ENCODE results near the gene LAMA1. TPM values are rescaled to one million over a fixed set of nuclear protein-coding genes. Genes with fewer than 3 reads are reported as not detected.

The LAMA1 gene
- total RNA-seq, 1 experiment from 2014 or later, result 1.4 TPM

DNA sequence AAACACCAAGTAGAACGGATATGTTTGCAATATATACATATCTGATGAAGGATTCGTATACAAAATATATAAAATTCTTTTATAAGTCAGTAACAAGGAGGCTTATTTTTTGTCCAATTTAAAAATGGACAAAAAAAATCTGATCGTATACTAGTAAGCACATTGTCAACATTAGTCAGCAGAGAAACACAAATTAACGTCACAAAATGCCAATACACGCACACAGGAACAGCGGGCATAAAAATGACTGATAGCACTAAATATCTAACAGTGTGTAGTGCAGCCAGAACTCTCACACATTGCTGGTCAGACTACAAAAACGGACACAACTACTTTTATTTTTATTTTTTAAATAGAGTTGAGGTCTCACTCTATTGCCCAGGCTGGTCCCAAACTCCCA lies 69.5 kb downstream of the LAMA1 start:
- no peak for DNase-seq (ENCODE audit: low read depth)

- DNase-seq (ENCODE audit: low read depth), result no peak
Measured at GRCh38 chr18:7047336-7047735, 70.3 kb downstream of the LAMA1 start.

DNA sequence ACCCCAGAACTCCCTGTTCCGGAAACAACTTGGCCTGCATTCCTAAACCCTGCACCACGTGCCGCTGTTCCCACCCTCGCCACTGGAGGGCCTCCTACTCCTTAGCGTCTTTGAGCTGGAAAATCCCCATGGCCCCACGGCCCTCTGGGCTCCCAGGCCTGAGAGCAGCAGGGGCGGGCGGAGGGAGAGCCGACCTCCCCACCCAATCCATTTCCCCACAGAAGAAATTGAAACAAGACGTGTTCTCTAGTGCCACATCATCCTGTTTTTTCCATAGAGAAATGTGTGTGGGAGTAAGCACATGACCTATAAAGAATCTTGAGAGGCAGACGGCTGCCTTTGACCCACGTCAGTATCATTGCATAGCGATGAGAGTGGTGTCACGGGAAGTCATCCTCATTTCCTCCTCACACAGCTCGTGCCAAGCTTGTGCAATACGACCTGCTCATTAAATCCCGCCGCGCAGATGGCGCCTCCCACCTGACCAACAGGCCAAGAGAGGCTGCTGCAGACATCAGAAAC lies 79.2 kb downstream of the LAMA1 start:
- peak; percentile 82 for DNase-seq (ENCODE audit: low read depth)

GRCh38 chr18:7037470-7037869 lies 80.1 kb downstream of the LAMA1 start:
- DNase-seq (ENCODE audit: low read depth), result no peak

DNA sequence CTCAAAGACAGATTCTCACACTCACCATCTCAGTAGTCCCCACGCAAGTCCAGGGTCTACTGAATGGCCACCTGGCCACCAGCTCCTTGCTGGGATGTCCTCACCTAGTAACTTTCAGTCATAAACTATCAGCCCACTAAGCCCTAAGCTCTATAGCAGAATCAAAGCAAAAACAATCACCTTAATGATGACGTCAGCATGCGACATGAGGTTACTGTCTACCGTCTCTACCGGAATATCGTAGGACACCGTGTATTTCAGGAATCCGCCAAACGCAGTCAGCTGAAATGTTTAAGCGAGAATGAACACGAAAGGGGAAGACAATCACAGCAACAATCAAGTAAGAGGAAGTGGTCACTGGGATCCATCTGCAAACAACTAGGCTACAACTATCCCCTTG lies 81.8 kb downstream of the LAMA1 start:
- no peak for DNase-seq (ENCODE audit: low read depth)

- DNase-seq (ENCODE audit: low read depth), result no peak
Measured at GRCh38 chr18:7034924-7035323, 82.7 kb downstream of the LAMA1 start.

GRCh38 chr18:7032537-7032936 lies 85.1 kb downstream of the LAMA1 start:
- DNase-seq (ENCODE audit: low read depth), result no peak

GRCh38 chr18:7028625-7029024 lies 89.0 kb downstream of the LAMA1 start:
- no peak for DNase-seq (ENCODE audit: low read depth)

- DNase-seq (ENCODE audit: low read depth), result no peak
Measured at GRCh38 chr18:7025194-7025593, 92.4 kb downstream of the LAMA1 start.

DNA sequence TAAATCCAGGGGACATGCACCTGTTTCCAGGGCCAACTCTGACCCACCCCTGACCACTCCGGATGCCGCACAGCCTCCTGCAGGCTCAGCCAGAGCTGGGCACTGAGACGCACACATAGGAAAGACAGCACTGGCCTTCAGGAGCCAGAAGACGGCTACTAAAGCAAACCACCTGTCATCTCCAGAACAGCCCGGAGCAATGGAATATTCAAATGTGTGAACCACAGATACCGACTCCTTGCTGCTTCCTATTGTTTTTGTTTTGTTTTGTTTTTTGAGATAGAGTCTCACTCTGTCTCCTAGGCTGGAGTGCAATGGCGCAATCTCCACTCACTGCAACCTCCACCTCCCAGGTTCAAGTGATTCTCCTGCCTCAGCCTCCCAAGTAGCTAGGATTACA lies 94.0 kb downstream of the LAMA1 start:
- no peak for DNase-seq (ENCODE audit: low read depth)

GRCh38 chr18:7023063-7023580 lies 94.5 kb downstream of the LAMA1 start:
- no peak for DNase-seq (ENCODE audit: low read depth)

- DNase-seq (ENCODE audit: low read depth), result peak; percentile 46
Measured at GRCh38 chr18:7021994-7022840, 95.4 kb downstream of the LAMA1 start.

DNA sequence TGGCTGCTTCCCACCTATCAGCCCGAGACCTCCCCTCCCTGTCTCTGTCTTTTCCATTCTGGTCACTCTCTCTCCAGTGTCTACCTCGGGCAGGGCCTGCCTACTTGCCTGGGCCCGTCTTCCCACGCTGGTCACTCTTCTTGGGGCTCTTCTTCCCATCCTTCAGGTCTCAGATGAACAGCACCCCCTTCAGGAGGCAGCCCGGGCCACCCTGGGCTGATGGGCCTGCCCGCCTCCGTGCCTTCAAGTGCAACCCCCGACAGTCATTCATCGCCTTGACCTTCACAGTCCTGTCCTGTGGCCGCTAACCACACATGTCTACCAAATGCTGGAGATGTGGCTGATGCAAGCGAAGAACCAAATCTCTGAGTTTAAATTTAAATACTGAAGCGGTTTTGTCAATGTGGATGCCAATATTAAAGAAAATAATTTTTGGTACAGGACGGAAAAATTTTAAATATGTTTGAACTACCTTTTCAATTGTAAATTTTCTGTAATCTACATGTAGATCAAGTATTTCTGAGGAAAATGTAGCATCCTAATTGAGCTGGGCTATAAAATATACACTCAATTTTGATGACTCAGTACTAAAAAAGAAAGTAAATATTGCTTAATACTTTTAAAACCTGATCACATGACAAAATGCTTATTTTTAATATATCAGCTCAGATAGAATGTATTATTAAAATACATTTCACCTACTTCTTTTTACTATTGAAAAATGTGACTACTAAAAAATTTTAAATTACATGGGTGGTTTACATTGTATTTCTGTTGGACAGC lies 96.4 kb downstream of the LAMA1 start:
- no peak for DNase-seq (ENCODE audit: low read depth)

GRCh38 chr18:7017013-7017412 lies 100.6 kb downstream of the LAMA1 start:
- DNase-seq (ENCODE audit: low read depth), result peak; percentile 17

- DNase-seq (ENCODE audit: low read depth), result no peak
Measured at GRCh38 chr18:7011142-7011541, 106.5 kb downstream of the LAMA1 start.

GRCh38 chr18:7004009-7004408 lies 113.6 kb downstream of the LAMA1 start:
- DNase-seq (ENCODE audit: low read depth), result no peak

DNA sequence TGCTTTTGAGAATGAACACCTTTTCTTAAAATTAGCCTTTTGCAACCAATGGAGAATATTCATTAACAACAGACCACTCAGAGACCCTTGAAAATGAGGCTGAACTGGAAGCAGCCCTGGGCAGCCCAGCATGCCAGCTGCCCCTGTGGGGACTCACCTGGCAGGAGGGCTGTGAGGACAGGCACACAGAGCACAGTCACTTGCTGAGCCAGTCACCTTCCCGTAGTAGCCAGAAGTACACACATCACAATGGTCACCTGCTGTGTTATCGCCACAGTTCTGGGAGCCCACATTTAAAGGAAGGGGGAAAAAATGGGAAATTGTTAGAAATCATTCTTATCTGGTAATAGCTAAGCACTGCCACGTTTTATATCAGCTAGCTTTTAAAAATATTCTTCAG lies 115.5 kb downstream of the LAMA1 start:
- no peak for DNase-seq (ENCODE audit: low read depth)

DNA sequence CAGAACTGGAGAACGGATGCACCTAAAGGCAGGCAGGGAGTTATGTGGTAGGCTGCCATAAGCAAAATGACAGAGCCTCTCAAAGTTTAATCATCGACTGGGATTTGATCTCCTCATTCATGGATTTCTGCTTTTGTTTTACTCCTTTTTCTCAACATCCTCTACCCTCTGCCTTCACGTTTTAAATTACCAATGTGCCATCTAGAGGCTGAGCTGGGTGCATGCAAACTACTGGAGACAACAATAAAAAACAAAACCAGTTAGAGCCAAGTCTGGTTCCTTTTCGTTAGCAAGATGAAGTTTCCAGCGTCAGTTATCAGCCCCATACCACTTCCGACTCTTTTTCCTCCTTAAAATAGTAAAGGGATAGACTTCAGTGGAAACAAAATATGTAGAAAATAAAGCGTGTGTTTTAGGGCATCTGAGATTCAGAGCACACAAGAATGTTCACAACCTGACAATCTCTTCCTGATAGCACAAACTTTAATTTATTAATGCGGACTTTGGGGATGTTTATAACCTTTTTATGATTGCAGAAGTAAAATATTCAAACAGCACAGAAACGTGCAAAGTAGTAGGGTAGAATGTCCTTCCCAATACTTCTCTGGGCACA lies 117.0 kb downstream of the LAMA1 start:
- peak; percentile 24 for DNase-seq (ENCODE audit: low read depth)

- peak; percentile 1 for DNase-seq (ENCODE audit: low read depth)
Measured at GRCh38 chr18:6997808-6998207, 119.8 kb downstream of the LAMA1 start.

DNA sequence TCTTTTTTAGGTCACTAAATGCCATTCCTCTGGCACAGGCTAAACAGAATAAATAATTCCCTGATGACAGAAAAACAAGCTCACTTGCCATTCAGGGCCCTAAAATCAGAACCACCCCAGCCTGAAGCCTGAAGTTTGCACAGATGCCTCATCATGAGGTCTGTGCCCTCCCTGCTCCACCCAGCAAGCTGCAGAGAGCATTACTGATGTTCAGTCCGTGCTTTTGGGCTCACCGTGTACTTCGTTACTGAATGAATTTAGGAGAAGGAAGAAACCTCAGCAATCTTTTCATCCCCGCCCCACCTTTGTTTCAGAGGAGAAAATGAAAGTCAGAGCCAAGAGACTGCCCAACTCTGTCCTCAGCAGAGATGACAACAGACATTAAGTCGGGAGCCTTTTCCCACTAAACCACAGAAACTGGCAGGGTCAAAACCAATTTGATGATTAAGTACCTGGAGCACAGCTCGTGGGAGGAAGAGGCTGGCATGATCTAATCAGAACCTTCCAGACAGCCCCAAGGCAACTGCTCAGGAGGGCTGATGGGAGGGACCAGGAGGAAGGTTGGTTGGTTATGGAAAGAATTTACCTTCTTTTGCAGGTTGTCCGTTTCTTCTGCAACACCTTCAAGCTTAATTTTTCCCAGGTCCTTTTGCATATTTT lies 122.7 kb downstream of the LAMA1 start:
- peak; percentile 14 for DNase-seq (ENCODE audit: low read depth)

- DNase-seq (ENCODE audit: low read depth), result no peak
Measured at GRCh38 chr18:6994056-6994770, 123.4 kb downstream of the LAMA1 start.

Data from LHCN-M2 (cell line).